ENCODE data around the gene GAB1. TPM values are rescaled to one million over a fixed set of nuclear protein-coding genes. Genes with fewer than 3 reads are reported as not detected.

The GAB1 gene
- total and polyA plus RNA-seq, 11 donors = 15.3 to 130 (median 80.4) TPM

DNA sequence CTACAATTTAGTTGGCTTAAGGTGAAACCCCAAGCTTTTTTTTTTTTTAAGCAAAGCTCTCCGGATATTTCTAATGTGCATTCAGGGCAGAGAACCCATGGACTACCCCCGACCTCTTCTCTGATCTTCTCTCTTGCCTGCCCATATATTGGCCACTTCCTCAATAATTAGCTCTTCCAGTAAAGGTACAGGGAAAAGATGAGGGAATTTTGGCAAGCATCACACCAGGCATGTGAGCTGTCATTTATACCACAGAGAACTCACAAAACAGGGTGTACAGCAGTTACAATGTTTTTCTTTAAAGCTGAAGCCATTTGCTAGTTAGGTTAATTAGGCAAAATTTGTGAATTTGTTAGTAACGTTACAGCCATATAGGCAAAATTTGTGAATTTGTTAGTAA lies 73.3 kb downstream of the GAB1 start:
- TF ChIP-seq POLR2A (IDR thresholded peaks at IDR 0.05) (no peak), CTCF (IDR thresholded peaks at IDR 0.05) (no peak)
- ATAC-seq (no peak), DNase-seq (no peak)
- Histone ChIP-seq H3K4me1 (peaks cover 12 to 89% (median 66%) of the 10 kb centered on the region in 12 donors), H3K36me3 (peaks cover 0 to under 1% (median 0%) of the 10 kb centered on the region in 9 donors), H3K9me3 (no peaks in the 10 kb centered on the region), H3K27ac (peak overlapping the region in 5 of 12 donors; percentile 18 to 80 (median 70)), H3K27me3 (no peaks in the 10 kb centered on the region), H3K4me3 (no peak overlapping the region)
- WGBS, 4 donors = 84 to 90% (median 87%) methylated on average over 3 of the region's 3 CpGs
- intact Hi-C loops (cut with DNase I) = loop anchor here in 1 of 10 donors (10.0 kb wide), 1 partner anchor 55 kb away; no protein-coding TSS in a partner anchor

DNA sequence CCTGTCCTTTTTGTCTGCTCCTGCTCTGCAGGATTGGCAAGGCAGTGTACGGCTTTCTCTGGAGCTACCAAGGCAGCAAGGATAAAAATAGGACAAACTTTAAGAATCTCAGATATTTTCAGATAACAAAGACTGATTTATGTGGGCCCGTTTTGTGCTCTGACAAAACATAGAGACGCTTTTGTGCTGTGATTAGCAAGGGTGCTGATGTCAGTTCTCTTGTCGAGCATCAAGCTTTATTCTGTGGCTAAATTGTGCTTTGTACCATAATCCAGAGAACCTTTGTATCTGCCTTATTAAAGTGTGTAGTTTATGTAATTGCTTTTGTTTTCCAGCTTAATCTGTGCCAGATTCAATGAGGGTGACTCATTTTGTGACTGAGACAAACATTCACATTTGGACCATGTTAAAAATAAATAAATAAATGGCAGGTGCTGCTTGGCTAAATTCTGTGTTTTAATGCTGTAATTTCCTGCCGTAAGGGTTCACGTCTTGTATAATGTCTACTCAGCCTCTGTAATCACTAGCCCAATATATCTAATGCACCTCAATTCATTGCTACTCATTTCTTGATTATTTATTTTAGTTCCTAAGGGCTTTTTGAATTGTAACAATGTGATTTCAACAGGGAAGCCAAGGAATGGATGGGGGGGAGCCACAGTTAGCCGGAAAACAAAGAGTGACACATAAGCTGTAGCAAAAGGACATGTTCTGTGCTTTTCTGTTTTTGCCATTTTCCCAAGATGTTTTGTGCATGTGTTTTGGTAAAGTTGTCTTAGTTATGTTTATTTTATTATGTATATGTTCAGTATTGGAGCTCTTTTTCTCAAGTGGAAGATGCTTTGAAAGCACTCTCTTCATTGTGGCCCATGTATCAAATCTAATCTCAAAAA lies 75.1 kb downstream of the GAB1 start:
- no peak for TF ChIP-seq CTCF (IDR thresholded peaks at IDR 0.05)
- no peak for TF ChIP-seq POLR2A (IDR thresholded peaks at IDR 0.05)
- 10 to 17% (median 11%) methylated on average over 7 of the region's 7 CpGs for WGBS, 4 donors
- intact Hi-C loops (cut with DNase I) = loop anchor here in 1 of 10 donors (10.0 kb wide), 1 partner anchor 53 kb away; no protein-coding TSS in a partner anchor
- H3K4me3 ChIP-seq = peak overlapping the region in 6 of 12 donors; percentile 1 to 36 (median 14)
- H3K27ac ChIP-seq = peak overlapping the region; percentile 24 to 80 (median 52)
- H3K27me3 ChIP-seq = no peaks in the 10 kb centered on the region
- ATAC-seq (peak; percentile 32 to 68 (median 58)), DNase-seq (no peak)
- H3K9me3 ChIP-seq = no peaks in the 10 kb centered on the region
- peaks cover 0 to 18% (median 13%) of the 10 kb centered on the region in 9 donors for H3K36me3 ChIP-seq
- peaks cover 8 to 80% (median 50%) of the 10 kb centered on the region in 12 donors for H3K4me1 ChIP-seq

DNA sequence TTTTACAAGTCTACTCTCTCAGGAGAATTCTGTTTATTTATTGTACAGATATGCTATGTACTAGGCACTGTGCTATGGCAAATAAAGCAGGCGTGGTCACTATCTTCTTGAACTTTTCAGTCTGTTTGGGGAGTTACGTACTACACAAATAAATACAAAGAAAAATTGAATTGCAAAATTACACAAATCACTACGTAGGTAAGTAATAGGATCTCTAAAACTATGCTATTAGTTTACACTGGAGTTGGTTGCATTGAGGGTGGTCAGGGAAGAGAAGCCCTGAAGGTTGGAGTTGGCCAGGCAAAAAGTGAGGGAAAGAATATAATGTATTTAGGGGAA lies 75.7 kb downstream of the GAB1 start:
- peaks cover 7 to 75% (median 44%) of the 10 kb centered on the region in 12 donors for H3K4me1 ChIP-seq
- no peak for ATAC-seq
- 62 to 85% (median 75%) methylated on average over 3 of the region's 3 CpGs for WGBS, 4 donors
- peaks cover 0 to 24% (median 20%) of the 10 kb centered on the region in 9 donors for H3K36me3 ChIP-seq
- no peaks in the 10 kb centered on the region for H3K27me3 ChIP-seq
- DNase-seq = no peak
- peak overlapping the region in 11 of 12 donors; percentile 24 to 80 (median 51) for H3K27ac ChIP-seq
- no peak overlapping the region for H3K4me3 ChIP-seq
- no peak for TF ChIP-seq CTCF (IDR thresholded peaks at IDR 0.05)
- no peak for TF ChIP-seq POLR2A (IDR thresholded peaks at IDR 0.05)
- H3K9me3 ChIP-seq = no peaks in the 10 kb centered on the region
- intact Hi-C loops (cut with DNase I) = loop anchor here in 1 of 10 donors (10.0 kb wide), 1 partner anchor 52 kb away; no protein-coding TSS in a partner anchor

All from heart left ventricle (tissue), 16 donors.